ENCODE results near the gene ORMDL2. TPM values are rescaled to one million over a fixed set of nuclear protein-coding genes. Genes with fewer than 3 reads are reported as not detected.

Gene ORMDL2
- total and polyA plus RNA-seq, 2 donors (not counting 3 experiments of a cell fraction or from before 2014, with no cell fraction given): 55.0 to 70.4 TPM

DNA sequence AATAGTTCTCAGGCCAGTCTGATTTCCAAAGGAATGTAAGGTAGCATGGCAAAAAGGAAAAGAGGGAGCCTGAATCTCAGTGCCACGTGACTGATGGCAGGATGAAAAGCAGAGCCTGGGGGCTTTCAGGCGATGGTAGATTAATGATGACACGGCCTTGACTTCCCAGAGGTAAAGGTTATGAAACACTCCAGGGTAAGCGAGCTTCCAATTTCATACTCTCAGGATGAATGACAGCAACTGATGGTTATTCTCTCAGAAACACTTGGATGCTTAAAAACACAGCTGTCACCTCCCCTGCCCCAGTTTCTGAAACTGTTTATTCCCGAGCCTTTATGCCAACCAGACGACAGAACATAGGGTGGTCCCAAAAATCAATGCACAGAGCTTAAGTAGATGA is 46.1 kb upstream of the ORMDL2 start:
- Histone ChIP-seq H3K79me2 (ENCODE audit: control insufficient read depth, insufficient read depth, low read length) (peaks cover 14% of the 10 kb centered on the region), H4K20me1 (replicated peaks; ENCODE audit: control insufficient read depth, extremely low read depth, insufficient read depth, low read length) (no peaks in the 10 kb centered on the region), H3K9ac (replicated peaks; ENCODE audit: extremely low read depth, insufficient read depth, low read length) (no peak overlapping the region), H3K9me3 (replicated peaks; ENCODE audit: control insufficient read depth, insufficient read depth, low read length) (no peaks in the 10 kb centered on the region), H3K9me1 (replicated peaks; ENCODE audit: control insufficient read depth, extremely low read depth, insufficient read depth, low read length) (no peaks in the 10 kb centered on the region), H3K4me2 (ENCODE audit: insufficient read depth, low read length) (no peak overlapping the region), H2AFZ (ENCODE audit: low read depth, low read length) (no peak overlapping the region), H3K27me3 (ENCODE audit: control insufficient read depth in 2 of 2, insufficient read depth in 2 of 2, low read length in 2 of 2) (no peaks in the 10 kb centered on the region), H3K4me1 (ENCODE audit: control insufficient read depth, extremely low read depth, insufficient read depth, low read length) (no peaks in the 10 kb centered on the region), H3K4me3 (replicated peaks in 1 of 3; ENCODE audit: insufficient read depth in 1 of 3, low read depth in 1 of 3, low read length in 3 of 3) (no peak overlapping the region), H3K27ac (ENCODE audit: insufficient read depth, low read depth, low read length) (no peak overlapping the region), H3K36me3 (ENCODE audit: control insufficient read depth in 2 of 2, extremely low read depth in 1 of 2, insufficient read depth in 2 of 2, low read length in 2 of 2) (peaks cover 5 to 19% of the 10 kb centered on the region in 2 experiments)
- intact Hi-C loops (cut with micrococcal nuclease): no loop called here
- FAIRE-seq (no peak), DNase-seq (ENCODE audit: low read depth, low spot score) (no peak)
- dilution Hi-C loops (cut with MboI; ENCODE audit: extremely low pct_ligation_motif_present, low sequenced_read_pairs): no loop called here
- ChIA-PET CTCF (interaction anchor here (1.0 to 2.3 kb wide), 4 partner anchors 14 to 33 kb away, joined by 3 to 12 read pairs (median 5); partner anchors contain the start of gene GDF11), POLR2A (no interaction called here)
- no TSS peak for BruUV-seq (replicated peaks)
- TF ChIP-seq FOS (IDR thresholded peaks at IDR 0.05; ENCODE audit: borderline replicate concordance, insufficient read depth, low read length) (no peak), JUN (IDR thresholded peaks at IDR 0.05; ENCODE audit: borderline replicate concordance, insufficient read depth, insufficient read length, low read depth) (no peak), MYC (IDR thresholded peaks at IDR 0.05; ENCODE audit: low read depth, low read length) (no peak), GATA2 (IDR thresholded peaks at IDR 0.05; ENCODE audit: insufficient read depth, insufficient read length, low read depth, low read length) (no peak), POLR2A (IDR thresholded peaks at IDR 0.05; ENCODE audit: low read depth, low read length) (no peak), POLR2AphosphoS5 (IDR thresholded peaks at IDR 0.05; ENCODE audit: insufficient read depth, low read depth, low read length) (no peak), EZH2 (IDR thresholded peaks at IDR 0.05; ENCODE audit: borderline replicate concordance, low read depth, low read length, severe bottlenecking) (no peak)
- TF ChIP-seq, protein P1, sequence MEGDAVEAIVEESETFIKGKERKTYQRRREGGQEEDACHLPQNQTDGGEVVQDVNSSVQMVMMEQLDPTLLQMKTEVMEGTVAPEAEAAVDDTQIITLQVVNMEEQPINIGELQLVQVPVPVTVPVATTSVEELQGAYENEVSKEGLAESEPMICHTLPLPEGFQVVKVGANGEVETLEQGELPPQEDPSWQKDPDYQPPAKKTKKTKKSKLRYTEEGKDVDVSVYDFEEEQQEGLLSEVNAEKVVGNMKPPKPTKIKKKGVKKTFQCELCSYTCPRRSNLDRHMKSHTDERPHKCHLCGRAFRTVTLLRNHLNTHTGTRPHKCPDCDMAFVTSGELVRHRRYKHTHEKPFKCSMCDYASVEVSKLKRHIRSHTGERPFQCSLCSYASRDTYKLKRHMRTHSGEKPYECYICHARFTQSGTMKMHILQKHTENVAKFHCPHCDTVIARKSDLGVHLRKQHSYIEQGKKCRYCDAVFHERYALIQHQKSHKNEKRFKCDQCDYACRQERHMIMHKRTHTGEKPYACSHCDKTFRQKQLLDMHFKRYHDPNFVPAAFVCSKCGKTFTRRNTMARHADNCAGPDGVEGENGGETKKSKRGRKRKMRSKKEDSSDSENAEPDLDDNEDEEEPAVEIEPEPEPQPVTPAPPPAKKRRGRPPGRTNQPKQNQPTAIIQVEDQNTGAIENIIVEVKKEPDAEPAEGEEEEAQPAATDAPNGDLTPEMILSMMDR (IDR thresholded peaks at IDR 0.05; ENCODE audit: extremely low read depth in 1 of 2, insufficient read depth in 1 of 2, low read depth in 1 of 2, low read length in 2 of 2): no peak
- TF ChIP-seq, protein P2, sequence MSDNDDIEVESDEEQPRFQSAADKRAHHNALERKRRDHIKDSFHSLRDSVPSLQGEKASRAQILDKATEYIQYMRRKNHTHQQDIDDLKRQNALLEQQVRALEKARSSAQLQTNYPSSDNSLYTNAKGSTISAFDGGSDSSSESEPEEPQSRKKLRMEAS (IDR thresholded peaks at IDR 0.05; ENCODE audit: insufficient read depth, insufficient read length): no peak
